HCEC 1CT (cell line): ENCODE data around the gene FAM83D.

ENCODE experiments used
- DNase-seq: peaks from one replicate; pipeline ENCODE4 v3.0.0-alpha.2; 2017

Gene FAM83D

GRCh38 chr20:38926142-38926933 lies at the start of gene FAM83D:
Gene FAM83D, plus strand, starts transcription at chr20:38926417. Its CDS starts 26 bp downstream, at chr20:38926443.
- DNase-seq, result peak; percentile 97

DNA sequence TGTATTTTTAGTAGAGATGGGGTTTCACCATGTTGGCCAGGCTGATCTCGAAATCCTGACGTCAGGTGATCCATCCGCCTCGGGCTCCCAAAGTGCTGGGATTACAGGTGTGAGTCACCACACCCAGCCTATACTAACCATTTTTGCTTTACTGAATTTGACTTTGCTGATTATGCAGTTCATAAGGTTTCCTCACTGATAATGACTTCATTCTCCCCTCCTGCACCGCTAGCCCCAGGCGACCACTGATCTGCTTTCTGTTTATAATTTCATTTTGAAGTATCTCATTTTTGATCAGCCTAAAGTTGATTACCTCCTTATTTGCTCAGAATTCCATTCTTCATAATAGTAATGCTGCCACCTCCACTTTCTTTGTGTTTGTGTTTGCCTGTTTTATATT lies 48.7 kb upstream of the FAM83D start:
- no peak for DNase-seq

GRCh38 chr20:38878866-38879265 lies 47.4 kb upstream of the FAM83D start:
- DNase-seq, result no peak

DNA sequence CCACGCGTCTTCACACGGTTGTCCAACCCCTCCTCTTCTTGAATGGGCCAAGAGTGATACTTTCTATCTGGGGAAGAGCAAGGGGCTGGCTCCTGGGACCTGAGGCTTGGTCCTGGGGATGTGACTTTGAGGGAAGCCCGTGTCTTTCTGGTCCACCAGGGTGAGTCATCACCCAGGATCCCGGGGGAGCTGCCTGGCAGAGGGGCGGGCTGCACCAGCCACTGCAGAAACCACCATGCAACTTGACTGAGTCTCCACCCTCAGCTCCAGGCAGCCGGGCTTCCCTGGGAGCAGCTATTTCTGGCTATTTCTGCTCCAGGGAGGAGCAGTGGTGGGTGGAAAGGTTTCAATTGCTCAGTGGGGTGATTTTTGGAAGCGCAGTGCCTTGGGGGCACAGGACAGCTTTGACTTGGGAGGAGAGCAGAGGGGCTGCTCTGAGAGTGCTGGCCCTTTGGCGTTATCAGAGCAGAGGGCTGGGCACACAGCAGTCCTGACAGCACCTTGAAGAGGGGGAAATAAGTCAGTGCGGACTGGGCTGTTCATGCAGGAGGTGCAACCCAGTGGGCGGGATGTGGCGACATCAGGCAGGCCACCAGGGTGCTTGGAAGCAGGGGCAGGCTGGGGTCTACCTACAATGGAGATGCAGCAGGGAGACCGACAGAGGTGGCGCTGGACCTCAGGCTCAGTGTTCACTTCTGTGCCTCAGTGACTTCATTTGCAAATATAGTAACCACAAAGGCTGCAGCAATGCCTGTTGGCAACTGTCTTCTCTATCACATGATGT lies 45.1 kb upstream of the FAM83D start:
- no peak for DNase-seq

DNA sequence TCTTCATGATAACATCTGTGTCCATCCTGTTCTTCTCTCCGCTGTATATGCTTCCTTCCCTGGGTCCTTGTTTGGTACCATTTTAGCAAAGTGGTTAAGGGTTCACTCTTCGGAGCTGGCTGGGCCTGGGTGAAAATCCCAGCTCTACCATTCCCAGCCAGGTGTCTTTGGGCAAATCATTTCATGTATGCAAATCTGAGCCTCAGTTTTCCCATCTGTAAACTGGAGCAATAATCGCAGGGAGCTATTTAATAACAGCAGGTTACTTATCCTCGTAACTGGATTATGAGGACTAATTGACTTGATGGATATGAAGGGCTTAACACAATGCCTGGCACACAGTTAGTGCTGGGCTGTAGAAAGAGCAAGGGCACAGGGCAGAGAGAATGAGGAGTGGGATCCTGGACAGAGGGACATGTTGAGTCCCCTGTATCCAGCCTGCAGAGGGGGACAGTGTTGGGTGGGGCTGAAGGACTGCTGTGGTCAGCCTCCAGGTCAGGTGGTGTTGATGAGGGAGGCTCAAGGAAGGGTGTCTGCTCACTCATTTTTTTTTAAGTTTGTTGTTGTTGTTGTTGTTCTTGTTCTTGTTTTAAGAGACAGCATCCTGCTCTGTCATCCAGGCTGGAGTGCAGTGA lies 44.3 kb upstream of the FAM83D start:
- no peak for DNase-seq

DNA sequence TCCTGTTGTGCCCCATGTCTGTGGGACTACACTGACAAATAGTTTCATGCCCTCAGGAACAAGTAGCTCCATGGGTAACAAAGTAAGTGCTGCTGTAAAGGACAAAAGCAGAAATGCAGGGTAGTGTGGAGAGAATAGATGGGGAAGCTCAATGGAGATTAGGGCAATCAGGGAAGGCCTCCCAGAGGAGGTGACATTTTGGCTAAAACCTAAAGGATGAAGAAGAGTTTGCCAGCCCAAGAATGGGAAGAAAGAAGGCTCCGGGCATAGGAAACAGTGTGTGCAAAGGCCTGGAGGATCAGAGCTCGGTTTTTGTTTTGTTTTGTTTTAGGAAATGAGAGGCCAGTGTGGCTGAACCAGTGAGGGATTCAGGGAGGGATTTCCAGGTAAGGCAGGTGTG lies 43.6 kb upstream of the FAM83D start:
- DNase-seq, result no peak

- DNase-seq, result peak; percentile 5
These were observed 42.9 kb upstream of the FAM83D start for GRCh38 chr20:38883081-38883980.

DNA sequence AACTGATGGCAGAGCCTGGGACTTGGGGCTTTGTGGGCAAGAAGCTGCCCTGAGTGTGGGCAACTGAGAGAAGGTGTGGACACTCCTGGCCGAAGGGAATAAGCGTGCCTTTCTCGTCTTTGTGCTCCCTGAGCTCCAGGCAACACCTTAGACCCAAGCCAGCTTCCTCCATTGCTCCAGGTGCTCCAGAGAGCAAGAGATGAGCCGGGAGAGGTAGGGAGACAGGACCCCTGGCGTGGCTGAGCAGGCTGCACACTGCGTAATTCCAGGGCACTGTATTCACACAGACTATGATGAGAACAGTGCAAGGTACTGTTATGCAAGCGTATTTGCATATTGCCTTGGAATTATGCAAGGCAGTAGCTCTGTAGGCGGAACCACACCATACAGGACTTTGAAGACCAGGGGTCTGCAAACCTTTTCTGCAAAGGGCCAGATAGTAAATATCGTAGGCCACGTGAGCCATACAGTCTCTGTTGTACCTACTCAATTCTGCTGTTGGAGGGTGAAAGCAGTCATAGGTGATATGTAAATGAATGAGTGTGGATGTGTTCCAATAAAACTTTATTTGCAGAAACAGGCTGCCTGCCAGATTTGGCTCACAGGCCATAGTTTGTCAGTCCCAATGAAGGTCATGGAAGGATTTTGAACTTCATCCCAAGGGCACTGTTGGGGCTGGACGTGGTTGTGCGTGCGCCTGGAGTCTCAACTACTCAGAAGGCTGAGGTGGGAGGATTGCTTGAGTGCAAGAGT lies 42.1 kb upstream of the FAM83D start:
- no peak for DNase-seq

DNA sequence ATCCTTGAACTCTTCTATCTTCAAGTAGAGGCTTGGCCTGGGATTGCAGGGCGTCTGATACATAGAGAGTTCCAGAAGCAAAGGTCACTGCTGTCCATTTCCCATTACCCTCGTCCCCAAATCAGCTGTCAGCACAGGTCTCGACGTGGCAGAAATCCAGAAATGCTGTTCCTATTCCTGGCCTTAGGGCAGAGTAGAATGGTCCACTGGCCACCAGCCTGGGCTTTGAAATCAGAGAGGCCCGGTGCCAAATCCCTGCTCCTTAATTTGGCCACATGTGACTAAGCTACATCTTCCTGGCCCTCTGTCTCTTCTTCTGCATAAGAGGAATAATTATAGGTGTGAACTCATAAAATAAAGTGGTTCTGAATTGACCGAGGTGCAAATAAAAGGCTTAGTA lies 40.9 kb upstream of the FAM83D start:
- DNase-seq, result no peak

- DNase-seq, result no peak
These were observed 38.0 kb upstream of the FAM83D start for GRCh38 chr20:38888059-38888831.

DNA sequence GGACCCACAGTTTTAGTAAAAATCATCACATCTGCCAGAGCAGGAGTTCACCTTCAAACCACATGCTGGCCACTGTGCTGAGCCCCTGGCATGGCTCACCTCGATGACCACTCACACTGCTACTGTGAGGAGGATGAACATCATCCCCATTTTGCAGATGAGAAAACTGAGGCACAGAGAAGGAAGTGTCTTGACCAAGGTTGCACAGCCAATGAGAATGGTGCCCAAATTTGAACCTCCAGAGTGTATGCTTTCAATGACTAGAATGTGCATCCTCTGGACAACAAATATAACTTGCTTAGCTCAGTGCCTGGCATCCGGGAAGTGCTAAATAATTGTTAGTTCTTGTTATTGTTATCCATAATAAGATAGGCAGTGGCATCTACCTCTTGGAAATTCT lies 37.2 kb upstream of the FAM83D start:
- DNase-seq, result no peak

GRCh38 chr20:38889792-38890496 lies 36.3 kb upstream of the FAM83D start:
- no peak for DNase-seq

GRCh38 chr20:38890497-38890818 lies 35.8 kb upstream of the FAM83D start:
- no peak for DNase-seq

- no peak for DNase-seq
These were observed 33.9 kb upstream of the FAM83D start for GRCh38 chr20:38892091-38892981.

- no peak for DNase-seq
These were observed 33.1 kb upstream of the FAM83D start for GRCh38 chr20:38893056-38893564.

DNA sequence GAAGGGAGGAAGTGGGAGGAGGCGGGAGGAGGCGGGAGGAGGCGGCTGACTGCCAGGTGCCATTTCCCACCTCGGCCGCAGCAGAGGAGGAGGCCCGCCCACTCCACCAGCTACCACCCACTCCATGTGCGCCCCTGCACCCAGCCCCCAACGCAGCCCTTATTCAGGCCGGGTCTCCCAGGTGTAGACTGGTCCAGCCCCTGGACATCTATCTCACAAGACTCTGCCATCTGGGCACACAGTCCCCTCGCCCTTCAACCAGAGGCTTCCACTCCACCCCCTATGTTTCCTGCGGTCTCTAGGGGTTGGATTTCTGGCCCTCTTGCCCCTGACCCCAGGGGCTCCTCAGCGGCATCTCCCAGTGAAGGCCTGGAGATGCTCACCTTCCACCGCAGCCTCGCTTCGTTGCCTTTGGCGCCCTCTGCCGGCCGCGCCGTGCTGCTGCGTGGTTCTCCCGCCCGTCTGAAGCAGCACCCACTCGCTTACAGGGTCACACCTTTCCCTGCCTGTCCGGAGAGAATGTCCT lies 32.6 kb upstream of the FAM83D start:
- peak; percentile 8 for DNase-seq

DNA sequence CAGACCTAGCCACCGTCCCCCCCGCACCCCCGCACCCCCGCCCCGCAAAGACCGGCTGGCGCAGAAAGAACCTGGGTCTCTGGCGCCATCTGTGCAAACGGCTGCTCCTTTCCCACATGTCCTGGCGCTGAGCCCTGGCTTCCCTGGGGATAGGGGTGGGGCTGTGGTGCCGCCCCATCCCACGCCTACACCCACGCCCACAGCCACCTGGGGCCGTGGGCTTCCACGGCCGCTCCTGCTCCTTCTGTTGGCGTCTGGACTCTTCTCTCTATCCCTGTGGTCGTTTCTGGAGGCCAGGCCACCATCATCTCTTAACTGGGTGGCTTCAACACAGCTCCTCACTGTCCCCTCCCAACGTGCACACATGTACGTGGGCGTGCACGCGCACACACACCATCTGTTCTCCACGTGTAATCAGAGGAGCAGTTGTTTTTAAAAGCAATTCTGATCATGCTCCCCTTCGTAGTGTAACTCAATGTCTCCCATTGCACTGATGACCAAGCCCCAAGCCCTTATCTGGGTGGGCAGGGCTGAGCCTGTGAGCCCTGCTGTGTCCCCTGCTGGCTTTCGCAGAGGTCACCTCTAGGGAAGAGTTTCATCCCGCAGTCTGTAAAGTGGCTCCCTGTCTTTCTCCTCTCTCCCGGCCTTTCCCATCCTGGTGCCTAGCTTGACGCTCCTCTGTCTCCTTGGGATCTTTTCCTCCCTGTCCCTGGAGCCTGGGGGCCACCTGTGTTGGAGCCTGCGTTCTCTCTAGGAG lies 31.9 kb upstream of the FAM83D start:
- DNase-seq, result no peak
